Measurements from ENCODE around the gene GPATCH8.

The GPATCH8 gene

DNA sequence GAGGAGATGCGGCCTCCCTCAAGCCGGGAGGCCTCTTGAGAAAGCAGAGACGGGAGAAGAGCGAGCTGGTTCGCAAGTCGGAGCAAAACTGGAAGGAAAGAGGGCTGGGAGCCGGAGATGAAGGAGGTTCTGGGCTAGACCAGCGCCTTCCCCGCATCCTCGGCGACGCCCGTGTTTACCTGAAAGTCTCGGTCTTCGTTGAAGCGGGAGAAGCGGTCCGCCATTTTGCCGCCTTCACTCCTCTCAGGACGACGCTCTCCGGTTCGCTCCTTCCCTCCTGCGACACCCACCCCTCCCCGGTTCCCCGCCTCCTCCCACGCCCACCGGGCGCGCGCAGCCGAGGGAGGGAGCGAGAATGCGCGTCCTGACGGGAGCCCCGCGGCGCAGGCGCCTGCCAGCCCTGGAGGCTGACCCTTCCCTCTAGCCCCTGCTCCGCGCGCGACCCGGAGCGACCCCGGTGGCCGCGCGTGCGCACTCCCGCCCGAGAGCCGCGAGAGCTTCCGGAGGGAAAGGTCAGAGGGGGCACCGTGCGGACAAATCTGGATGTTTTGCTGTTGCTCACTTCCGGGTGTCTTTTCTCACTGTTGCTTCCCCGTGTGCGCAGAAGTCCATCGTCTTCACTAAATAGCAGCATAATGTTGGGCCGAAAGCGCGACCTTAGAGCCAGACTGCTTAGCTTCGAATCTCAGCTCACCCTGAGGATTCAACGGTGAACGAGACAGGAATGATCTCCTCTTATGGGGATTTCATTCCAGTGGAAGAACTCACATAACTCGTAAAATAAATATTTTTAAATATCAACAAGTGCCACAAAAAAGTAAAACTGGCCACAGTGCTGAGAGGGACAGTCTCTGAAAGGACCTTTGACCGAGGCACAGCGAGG lies at the start of gene GPATCH8:
Gene GPATCH8, minus strand, starts transcription at position 260 of the 883 bp plus-strand sequence. Its CDS starts 36 bp downstream, at position 224.
- TF ChIP-seq EGR1 (IDR thresholded peaks at IDR 0.05): peak; percentile 60
- peak; percentile 94 for TF ChIP-seq YY1 (IDR thresholded peaks at IDR 0.05; ENCODE audit: low read depth)
- no peak for TF ChIP-seq USF1 (IDR thresholded peaks at IDR 0.05)
- TF ChIP-seq MAX (IDR thresholded peaks at IDR 0.05): peak; percentile 82; the same call in 1 of the 2 replicates
- TF ChIP-seq TAF1 (IDR thresholded peaks at IDR 0.05; ENCODE audit: low read depth): peak; percentile 85
- no peak for TF ChIP-seq EP300 (IDR thresholded peaks at IDR 0.05; ENCODE audit: borderline replicate concordance)
- 0 out of 2 replicates have a peak, but pooled peaks have one; percentile 16 for TF ChIP-seq TCF12 (IDR thresholded peaks at IDR 0.05; ENCODE audit: low read depth)
- peak; percentile 82 for TF ChIP-seq ZBTB7A (IDR thresholded peaks at IDR 0.05; ENCODE audit: low read depth)
- TF ChIP-seq FOXM1 (IDR thresholded peaks at IDR 0.05; ENCODE audit: borderline replicate concordance, low read depth): no peak

- TF ChIP-seq EGR1 (IDR thresholded peaks at IDR 0.05) (no peak), TAF1 (IDR thresholded peaks at IDR 0.05; ENCODE audit: low read depth) (no peak), EP300 (IDR thresholded peaks at IDR 0.05; ENCODE audit: borderline replicate concordance) (no peak), YY1 (IDR thresholded peaks at IDR 0.05; ENCODE audit: low read depth) (no peak), NFIC (IDR thresholded peaks at IDR 0.05) (no peak), CEBPB (IDR thresholded peaks at IDR 0.05) (no peak), TCF12 (IDR thresholded peaks at IDR 0.05; ENCODE audit: low read depth) (no peak)
- TF ChIP-seq, protein P1, sequence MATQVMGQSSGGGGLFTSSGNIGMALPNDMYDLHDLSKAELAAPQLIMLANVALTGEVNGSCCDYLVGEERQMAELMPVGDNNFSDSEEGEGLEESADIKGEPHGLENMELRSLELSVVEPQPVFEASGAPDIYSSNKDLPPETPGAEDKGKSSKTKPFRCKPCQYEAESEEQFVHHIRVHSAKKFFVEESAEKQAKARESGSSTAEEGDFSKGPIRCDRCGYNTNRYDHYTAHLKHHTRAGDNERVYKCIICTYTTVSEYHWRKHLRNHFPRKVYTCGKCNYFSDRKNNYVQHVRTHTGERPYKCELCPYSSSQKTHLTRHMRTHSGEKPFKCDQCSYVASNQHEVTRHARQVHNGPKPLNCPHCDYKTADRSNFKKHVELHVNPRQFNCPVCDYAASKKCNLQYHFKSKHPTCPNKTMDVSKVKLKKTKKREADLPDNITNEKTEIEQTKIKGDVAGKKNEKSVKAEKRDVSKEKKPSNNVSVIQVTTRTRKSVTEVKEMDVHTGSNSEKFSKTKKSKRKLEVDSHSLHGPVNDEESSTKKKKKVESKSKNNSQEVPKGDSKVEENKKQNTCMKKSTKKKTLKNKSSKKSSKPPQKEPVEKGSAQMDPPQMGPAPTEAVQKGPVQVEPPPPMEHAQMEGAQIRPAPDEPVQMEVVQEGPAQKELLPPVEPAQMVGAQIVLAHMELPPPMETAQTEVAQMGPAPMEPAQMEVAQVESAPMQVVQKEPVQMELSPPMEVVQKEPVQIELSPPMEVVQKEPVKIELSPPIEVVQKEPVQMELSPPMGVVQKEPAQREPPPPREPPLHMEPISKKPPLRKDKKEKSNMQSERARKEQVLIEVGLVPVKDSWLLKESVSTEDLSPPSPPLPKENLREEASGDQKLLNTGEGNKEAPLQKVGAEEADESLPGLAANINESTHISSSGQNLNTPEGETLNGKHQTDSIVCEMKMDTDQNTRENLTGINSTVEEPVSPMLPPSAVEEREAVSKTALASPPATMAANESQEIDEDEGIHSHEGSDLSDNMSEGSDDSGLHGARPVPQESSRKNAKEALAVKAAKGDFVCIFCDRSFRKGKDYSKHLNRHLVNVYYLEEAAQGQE (IDR thresholded peaks at IDR 0.05; ENCODE audit: low read depth): no peak
Observed at GRCh38 chr17:44552361-44552760, 49.2 kb upstream of the GPATCH8 start.

DNA sequence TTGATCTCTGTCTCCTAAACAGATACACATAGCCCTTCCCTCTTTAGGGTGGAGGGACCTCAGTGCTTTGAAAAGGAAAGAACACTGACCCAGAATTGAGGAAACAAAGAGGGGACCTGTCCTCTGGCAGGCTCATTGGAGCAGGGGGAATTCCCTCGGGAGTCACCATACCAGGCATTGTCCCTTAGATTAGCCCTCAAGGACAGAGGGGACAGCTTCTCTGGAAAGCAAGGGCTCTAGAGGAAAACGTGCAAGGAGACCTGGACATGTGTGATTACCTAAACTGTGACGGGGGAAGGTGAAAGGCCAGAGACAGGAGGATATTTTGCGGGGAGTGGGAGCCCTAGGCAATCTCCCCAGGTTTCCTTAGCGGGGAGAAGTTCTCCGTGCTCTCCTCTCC lies 46.5 kb upstream of the GPATCH8 start:
- TF ChIP-seq YY1 (IDR thresholded peaks at IDR 0.05; ENCODE audit: low read depth): no peak
- TF ChIP-seq EGR1 (IDR thresholded peaks at IDR 0.05): no peak
- no peak for TF ChIP-seq TAF1 (IDR thresholded peaks at IDR 0.05; ENCODE audit: low read depth)
- TF ChIP-seq FOXM1 (IDR thresholded peaks at IDR 0.05; ENCODE audit: borderline replicate concordance, low read depth): no peak
- TF ChIP-seq NFIC (IDR thresholded peaks at IDR 0.05): no peak
- no peak for TF ChIP-seq RAD21 (IDR thresholded peaks at IDR 0.05; ENCODE audit: low read depth)
- no peak for TF ChIP-seq ZBTB7A (IDR thresholded peaks at IDR 0.05; ENCODE audit: low read depth)
- TF ChIP-seq CEBPB (IDR thresholded peaks at IDR 0.05): no peak
- no peak for TF ChIP-seq TEAD4 (IDR thresholded peaks at IDR 0.05)
- no peak for TF ChIP-seq EP300 (IDR thresholded peaks at IDR 0.05; ENCODE audit: borderline replicate concordance)
- TF ChIP-seq CREB1 (IDR thresholded peaks at IDR 0.05; ENCODE audit: low read depth): no peak
- TF ChIP-seq MAX (IDR thresholded peaks at IDR 0.05): no peak
- no peak for TF ChIP-seq TCF12 (IDR thresholded peaks at IDR 0.05; ENCODE audit: low read depth)
- TF ChIP-seq, protein P1 (IDR thresholded peaks at IDR 0.05; ENCODE audit: low read depth): no peak
- no peak for TF ChIP-seq USF1 (IDR thresholded peaks at IDR 0.05)

GRCh38 chr17:44548376-44549230 lies 45.4 kb upstream of the GPATCH8 start:
- TF ChIP-seq MAX (IDR thresholded peaks at IDR 0.05) (no peak), CREB1 (IDR thresholded peaks at IDR 0.05; ENCODE audit: low read depth) (no peak), TCF12 (IDR thresholded peaks at IDR 0.05; ENCODE audit: low read depth) (no peak), EP300 (IDR thresholded peaks at IDR 0.05; ENCODE audit: borderline replicate concordance) (no peak), USF1 (IDR thresholded peaks at IDR 0.05) (no peak)

All from Ishikawa (cell line).